Activated naive CD8-positive, alpha-beta T cell treated with anti-CD3 and anti-CD28 coated beads, Interleukin-2, amount 50 U/mL, for 24 hours (primary cell): ENCODE results near the gene AGTPBP1.
"Not testable (repeated sequence)": the region's sequence is repeated elsewhere in the genome, so short reads cannot be mapped to it uniquely, and the experiment has no call there.

Experiments used
- ATAC-seq: fragments of 150-1000 bp; cut with Tn5 transposase; one replicate; pipeline ENCODE4 v1.10.0; 2021
- DNase-seq: peaks from one replicate; pipeline ENCODE4 v3.0.0; 2021
- H3K27ac Mint-ChIP-seq: one replicate; pipeline ENCODE4 v1.8.0; 2021; ENCODE audit warnings: mild to moderate bottlenecking, mixed read lengths
- H3K27me3 Mint-ChIP-seq: one replicate; pipeline ENCODE4 v1.8.0; 2021; ENCODE audit warnings: mixed read lengths
- H3K36me3 Mint-ChIP-seq: one replicate; pipeline ENCODE4 v1.8.0; 2021; ENCODE audit warnings: low read depth, mixed read lengths
- H3K4me1 Mint-ChIP-seq: one replicate; pipeline ENCODE4 v1.8.0; 2021; ENCODE audit warnings: mixed read lengths
- H3K4me3 Mint-ChIP-seq: one replicate; pipeline ENCODE4 v1.8.0; 2021; ENCODE audit warnings: mild to moderate bottlenecking, moderate library complexity, mixed read lengths
- H3K9me3 Mint-ChIP-seq: one replicate; pipeline ENCODE4 v1.8.0; 2021; ENCODE audit warnings: mixed read lengths

AGTPBP1 gene

DNA sequence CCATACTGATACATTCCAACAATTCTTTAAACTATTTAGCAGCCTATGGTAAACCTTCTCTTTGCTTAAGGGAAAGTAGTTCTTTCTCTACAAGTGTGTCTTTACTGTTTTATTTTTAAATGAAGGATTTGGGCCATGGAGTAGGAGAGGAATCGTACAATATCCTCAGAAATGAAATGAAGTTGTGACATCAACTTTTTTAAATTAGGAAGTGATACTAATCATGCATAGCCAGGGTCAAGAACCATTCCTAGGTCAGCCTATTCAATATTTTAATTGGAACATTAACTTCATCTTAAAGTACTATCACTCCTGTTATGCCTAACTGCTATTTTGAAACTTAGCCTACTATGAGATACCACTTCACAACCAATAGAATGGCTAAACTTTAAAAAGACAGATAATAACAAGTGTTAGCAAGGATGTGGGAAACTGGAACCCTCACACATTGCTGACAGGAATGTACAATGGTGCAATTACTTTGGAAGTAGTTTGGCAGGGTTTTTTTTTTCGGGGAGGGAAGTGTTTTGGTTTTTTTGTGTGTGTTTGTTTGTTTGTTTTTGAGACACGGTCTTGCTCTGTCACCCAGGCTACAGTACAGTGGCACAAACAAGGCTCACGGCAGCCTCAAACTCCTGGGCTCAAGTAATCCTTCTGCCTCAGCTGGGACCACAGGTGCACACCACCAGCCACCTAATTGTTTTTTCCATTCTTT is 10.7 kb downstream of the AGTPBP1 start:
- peaks cover 74% of the 10 kb centered on the region for H3K4me1 Mint-ChIP-seq
- no peak for ATAC-seq
- no peak overlapping the region for H3K4me3 Mint-ChIP-seq
- H3K27ac Mint-ChIP-seq = no peak overlapping the region
- no peaks in the 10 kb centered on the region for H3K27me3 Mint-ChIP-seq
- DNase-seq = no peak
- H3K36me3 Mint-ChIP-seq = peaks cover 14% of the 10 kb centered on the region
- peaks cover 12% of the 10 kb centered on the region for H3K9me3 Mint-ChIP-seq

DNA sequence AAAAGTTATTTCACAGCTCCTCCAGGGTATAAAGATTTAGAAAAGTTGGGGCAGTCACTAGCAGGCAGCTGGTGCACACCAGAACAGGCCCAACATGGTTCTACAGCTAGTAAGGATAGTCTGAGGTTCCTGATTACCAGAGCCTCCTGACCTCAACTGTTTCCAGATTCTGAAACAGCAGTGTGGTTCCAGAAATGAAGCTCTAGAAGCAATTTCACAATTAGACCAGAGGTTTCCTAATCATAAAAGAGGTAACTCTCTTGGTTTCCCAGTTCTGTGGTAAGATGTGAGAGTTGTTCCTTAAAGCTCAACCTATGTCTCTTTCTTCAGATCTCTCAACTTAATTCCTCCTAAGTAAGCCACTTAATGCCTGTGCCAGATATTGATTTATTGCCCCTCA is 11.9 kb downstream of the AGTPBP1 start:
- DNase-seq = no peak
- Mint-ChIP-seq H3K36me3 (peaks cover 14% of the 10 kb centered on the region), H3K27ac (no peak overlapping the region), H3K4me3 (no peak overlapping the region), H3K4me1 (peaks cover 76% of the 10 kb centered on the region), H3K9me3 (peaks cover 12% of the 10 kb centered on the region), H3K27me3 (no peaks in the 10 kb centered on the region)
- peak; percentile 66 for ATAC-seq

DNA sequence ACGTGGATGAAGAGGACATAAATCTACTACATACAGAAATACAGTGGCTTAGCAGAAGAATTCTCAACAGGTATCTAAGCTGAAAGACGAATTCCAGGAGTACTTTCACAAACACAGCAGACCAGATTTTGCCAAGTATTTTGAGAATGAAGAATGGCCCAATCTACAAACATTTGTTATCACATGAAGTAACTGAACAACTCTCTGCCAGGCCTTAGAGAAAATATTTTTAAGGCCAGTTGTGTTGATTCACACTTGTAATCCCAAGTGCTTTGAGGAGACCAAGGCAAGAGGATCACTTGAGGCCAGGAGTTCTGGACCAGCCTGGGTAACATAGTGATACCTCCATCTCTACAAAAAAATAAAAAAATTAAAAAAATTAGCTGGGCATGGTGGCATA is 14.3 kb downstream of the AGTPBP1 start:
- H3K36me3 Mint-ChIP-seq = peaks cover 21% of the 10 kb centered on the region

DNA sequence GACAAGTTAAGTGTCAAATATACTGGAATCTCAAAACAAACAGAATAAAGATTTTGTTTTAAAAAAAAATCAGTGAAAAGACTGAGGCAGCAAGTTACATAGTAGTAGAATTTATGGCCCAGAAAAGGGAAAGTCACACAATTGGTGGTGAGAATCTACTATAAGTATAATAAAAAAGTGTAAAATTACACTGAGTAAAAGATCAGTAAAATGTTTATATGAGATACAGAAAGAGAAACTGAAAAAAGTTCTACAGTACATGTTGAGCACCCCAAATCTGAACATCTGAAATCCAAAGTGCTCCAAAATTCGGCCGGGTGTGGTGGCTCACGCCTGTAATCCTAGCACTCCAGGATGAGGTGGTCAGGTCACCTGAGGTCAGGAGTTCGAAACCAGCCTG is 15.0 kb downstream of the AGTPBP1 start:
- Mint-ChIP-seq H3K27me3 (no peaks in the 10 kb centered on the region), H3K4me3 (no peak overlapping the region), H3K27ac (no peak overlapping the region), H3K9me3 (no peaks in the 10 kb centered on the region), H3K36me3 (peaks cover 23% of the 10 kb centered on the region), H3K4me1 (peaks cover 77% of the 10 kb centered on the region)
- no peak for DNase-seq
- ATAC-seq = no peak

More for the DNA sequence above, 14.3 kb downstream of the AGTPBP1 start:
- ATAC-seq = no peak
- Mint-ChIP-seq H3K9me3 (no peaks in the 10 kb centered on the region), H3K27ac (no peak overlapping the region), H3K27me3 (no peaks in the 10 kb centered on the region), H3K4me3 (no peak overlapping the region), H3K4me1 (peaks cover 77% of the 10 kb centered on the region)
- no peak for DNase-seq

DNA sequence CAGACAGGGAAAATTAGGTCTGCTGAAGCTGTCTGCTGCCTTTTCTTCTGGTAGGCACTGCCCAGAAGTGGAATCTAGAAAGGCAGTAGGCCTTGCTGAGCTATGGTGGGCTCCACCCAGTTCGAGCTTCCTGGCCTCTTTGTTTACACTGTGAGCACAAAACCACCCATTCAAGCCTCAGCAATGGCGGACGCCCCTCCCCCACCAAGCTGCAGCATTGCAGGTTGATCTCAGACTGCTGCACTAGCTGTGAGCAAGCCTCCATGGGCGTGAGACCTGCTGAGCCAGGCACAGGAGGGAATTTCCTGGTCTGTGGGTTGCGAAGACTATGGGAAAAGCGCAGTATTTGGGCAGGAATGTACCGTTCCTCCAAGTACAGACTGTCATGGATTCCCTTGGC is 18.5 kb downstream of the AGTPBP1 start:
- Mint-ChIP-seq H3K4me1 (peaks cover 56% of the 10 kb centered on the region), H3K27ac (no peak overlapping the region), H3K36me3 (peaks cover 25% of the 10 kb centered on the region), H3K27me3 (no peaks in the 10 kb centered on the region), H3K9me3 (peaks cover 11% of the 10 kb centered on the region), H3K4me3 (no peak overlapping the region)
- no peak for ATAC-seq
- peak; percentile 26 for DNase-seq

DNA sequence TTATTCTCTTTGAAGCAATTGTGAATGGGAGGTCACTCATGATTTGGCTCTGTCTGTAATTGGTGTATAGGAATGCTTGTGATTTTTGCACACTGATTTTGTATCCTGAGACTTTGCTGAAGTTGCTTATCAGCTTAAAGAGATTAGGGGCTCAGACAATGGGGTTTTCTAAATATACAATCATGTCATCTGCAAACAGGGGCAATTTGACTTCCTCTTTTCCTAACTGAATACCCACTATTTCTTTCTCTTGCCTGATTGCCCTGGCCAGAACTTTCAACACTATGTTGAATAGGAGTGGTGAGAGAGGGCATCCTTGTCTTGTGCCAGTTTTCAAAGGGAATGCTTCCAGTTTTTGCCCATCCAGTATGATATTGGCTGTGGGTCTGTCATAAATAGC is 22.3 kb downstream of the AGTPBP1 start:
- peaks cover 26% of the 10 kb centered on the region for H3K36me3 Mint-ChIP-seq
- DNase-seq, ATAC-seq, H3K27me3 Mint-ChIP-seq, H3K4me3 Mint-ChIP-seq, H3K27ac Mint-ChIP-seq: not testable (repeated sequence)
- H3K4me1 Mint-ChIP-seq = peaks cover 56% of the 10 kb centered on the region
- H3K9me3 Mint-ChIP-seq = peaks cover 11% of the 10 kb centered on the region

DNA sequence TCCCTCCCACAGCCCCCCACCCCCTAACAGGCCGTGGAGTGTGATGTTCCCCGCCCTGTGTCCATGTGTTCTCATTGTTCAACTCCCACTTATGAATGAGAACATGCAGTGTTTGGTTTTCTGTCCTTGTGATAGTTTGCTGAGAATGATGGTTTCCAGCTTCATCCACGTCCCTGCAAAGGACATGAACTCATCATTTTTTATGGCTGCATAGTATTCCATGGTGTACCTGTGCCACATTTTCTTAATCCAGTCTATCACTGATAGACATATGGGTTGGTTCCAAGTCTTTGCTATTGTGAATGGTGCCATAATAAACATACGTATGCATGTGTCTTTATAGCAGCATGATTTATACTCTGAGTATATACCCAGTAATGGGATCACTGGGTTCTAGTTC is 23.9 kb downstream of the AGTPBP1 start:
- H3K27ac Mint-ChIP-seq = not testable (repeated sequence)

DNA sequence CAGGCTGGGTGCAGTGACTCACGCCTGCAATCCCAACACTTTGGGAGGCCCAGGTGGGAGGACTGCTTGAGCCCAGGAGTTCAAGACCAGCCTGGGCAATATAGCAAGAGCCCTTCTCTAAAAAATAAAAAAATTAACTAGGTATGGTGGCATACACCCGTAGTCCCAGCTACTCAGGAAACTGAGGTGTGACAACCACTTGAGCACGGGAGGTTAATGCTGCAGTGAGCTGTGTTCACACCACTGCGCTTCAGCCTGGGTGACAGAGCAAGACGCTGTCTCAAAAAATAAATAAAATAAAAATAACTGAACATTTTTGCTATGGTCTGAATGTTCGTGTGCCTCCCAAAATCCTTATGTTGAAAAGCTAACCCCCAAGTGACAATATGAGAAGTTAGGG is 24.5 kb downstream of the AGTPBP1 start:
- Mint-ChIP-seq H3K4me1 (peaks cover 38% of the 10 kb centered on the region), H3K27ac (peak overlapping the region; percentile 24), H3K36me3 (peaks cover 15% of the 10 kb centered on the region), H3K27me3 (no peaks in the 10 kb centered on the region), H3K9me3 (peaks cover 11% of the 10 kb centered on the region), H3K4me3 (no peak overlapping the region)
- DNase-seq (no peak), ATAC-seq (no peak)

More for the DNA sequence above, 23.9 kb downstream of the AGTPBP1 start:
- DNase-seq, H3K4me3 Mint-ChIP-seq, ATAC-seq, H3K27me3 Mint-ChIP-seq: not testable (repeated sequence)
- Mint-ChIP-seq H3K9me3 (peaks cover 11% of the 10 kb centered on the region), H3K36me3 (peaks cover 17% of the 10 kb centered on the region), H3K4me1 (peaks cover 42% of the 10 kb centered on the region)

DNA sequence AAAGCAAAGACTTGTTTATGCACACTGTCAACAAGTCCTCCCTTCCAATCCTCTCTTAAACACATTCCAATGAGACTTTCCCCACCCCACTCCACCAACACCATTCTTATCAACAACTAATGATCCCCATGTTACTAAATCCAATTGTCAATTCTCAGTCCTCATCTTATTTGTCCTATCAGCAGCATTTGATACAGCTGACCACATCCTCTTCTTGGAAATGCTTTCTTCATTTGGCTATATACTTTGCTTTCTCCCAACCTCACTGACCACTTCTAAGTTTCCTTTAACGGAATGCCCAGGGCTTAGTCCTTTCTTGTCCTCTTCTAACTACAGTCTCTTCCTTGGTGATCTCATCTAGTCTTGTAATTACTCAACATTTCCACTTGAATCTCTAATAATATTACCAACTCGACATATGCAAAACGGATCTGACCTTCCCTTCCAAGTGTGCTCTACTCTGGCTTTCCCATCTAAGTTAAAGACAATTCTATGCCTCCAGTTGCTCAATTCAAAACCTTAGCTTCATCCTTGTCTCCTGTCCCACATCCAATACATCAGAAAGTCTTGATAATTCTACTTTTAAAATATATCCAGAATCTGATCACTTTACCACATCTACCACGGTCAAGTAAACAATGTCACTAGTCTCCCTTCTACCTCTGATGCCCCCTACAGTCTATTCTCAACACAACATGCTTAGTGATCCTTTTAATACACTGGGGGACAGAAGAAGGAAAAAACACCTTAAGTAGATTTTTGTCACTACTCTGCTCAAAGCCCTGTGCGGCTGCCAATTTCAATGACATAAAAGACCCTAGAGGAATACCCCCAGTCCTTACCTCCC is 25.5 kb downstream of the AGTPBP1 start:
- Mint-ChIP-seq H3K27ac (peak overlapping the region; percentile 65), H3K9me3 (peaks cover 11% of the 10 kb centered on the region), H3K4me1 (peaks cover 33% of the 10 kb centered on the region), H3K27me3 (no peaks in the 10 kb centered on the region), H3K4me3 (peak overlapping the region; percentile 1), H3K36me3 (peaks cover 7% of the 10 kb centered on the region)
- peak; percentile 57 for ATAC-seq
- DNase-seq = no peak

DNA sequence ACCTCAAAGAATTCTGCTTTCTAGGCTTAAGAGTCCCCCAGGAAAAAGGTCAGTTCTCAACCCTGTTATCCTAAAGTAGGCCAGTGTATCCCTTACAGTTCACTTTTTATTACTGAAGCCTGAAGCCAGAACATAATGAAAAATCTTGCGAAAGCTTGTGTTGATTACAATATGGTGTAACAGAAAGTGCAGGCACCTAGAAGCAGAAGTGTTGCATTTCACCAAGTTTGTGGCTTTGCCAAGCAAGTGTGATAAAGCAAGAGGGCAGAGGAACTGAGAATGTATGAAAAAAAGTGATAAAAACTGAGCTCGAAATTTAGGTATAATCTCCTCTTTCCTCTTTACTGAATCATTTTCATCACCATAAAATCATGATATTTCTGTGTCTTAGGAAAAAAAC is 26.2 kb downstream of the AGTPBP1 start:
- peaks cover 32% of the 10 kb centered on the region for H3K4me1 Mint-ChIP-seq
- no peak for ATAC-seq
- no peaks in the 10 kb centered on the region for H3K27me3 Mint-ChIP-seq
- peaks cover 7% of the 10 kb centered on the region for H3K36me3 Mint-ChIP-seq
- H3K9me3 Mint-ChIP-seq = peaks cover 5% of the 10 kb centered on the region
- peak overlapping the region; percentile 1 for H3K4me3 Mint-ChIP-seq
- H3K27ac Mint-ChIP-seq = peak overlapping the region; percentile 65
- no peak for DNase-seq

DNA sequence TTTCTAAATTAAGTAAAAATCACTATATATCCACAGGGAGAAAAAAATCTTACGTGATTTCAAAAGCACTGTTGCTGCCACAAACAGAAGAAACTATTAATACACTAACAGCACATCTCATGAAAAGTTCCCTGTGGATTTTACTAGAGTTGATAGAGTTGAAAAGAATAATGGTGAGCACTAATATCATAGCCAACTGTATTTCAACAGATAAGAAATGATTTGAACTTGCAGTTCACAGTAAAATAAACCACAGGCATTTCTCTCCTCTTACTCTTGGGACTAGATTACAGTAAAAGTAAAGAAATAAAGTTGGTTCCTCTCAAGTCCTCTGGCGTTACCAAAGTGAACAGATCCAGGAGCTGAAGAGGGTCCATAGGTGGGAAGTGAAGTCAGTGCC is 27.9 kb downstream of the AGTPBP1 start:
- no peak for DNase-seq
- peaks cover 24% of the 10 kb centered on the region for H3K36me3 Mint-ChIP-seq
- peaks cover 13% of the 10 kb centered on the region for H3K9me3 Mint-ChIP-seq
- peaks cover 31% of the 10 kb centered on the region for H3K4me1 Mint-ChIP-seq
- H3K4me3 Mint-ChIP-seq = no peak overlapping the region
- H3K27ac Mint-ChIP-seq = no peak overlapping the region
- H3K27me3 Mint-ChIP-seq = no peaks in the 10 kb centered on the region
- ATAC-seq = no peak

DNA sequence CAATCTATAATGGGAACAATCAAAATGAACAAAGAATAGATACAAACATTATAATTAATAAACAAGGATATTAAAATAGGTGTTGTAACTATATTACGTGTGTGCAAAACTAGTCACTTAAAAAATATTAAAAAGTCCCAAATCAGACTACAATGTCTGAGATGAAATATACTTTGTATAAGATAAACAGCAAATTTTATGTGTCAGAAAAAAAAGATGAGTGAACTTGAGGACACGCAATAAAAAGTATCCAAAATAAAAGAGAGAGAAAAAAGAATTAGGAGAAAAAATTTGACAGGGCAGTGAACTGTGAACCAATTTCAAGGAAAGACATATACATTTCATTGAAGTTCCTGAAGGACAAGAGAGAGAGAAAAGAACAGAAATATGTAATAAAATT is 37.0 kb downstream of the AGTPBP1 start:
- no peaks in the 10 kb centered on the region for H3K27me3 Mint-ChIP-seq
- peaks cover 10% of the 10 kb centered on the region for H3K9me3 Mint-ChIP-seq
- H3K27ac Mint-ChIP-seq = no peak overlapping the region
- ATAC-seq (no peak), DNase-seq (no peak)
- H3K4me3 Mint-ChIP-seq = no peak overlapping the region
- H3K36me3 Mint-ChIP-seq = peaks cover 37% of the 10 kb centered on the region
- peaks cover 27% of the 10 kb centered on the region for H3K4me1 Mint-ChIP-seq

DNA sequence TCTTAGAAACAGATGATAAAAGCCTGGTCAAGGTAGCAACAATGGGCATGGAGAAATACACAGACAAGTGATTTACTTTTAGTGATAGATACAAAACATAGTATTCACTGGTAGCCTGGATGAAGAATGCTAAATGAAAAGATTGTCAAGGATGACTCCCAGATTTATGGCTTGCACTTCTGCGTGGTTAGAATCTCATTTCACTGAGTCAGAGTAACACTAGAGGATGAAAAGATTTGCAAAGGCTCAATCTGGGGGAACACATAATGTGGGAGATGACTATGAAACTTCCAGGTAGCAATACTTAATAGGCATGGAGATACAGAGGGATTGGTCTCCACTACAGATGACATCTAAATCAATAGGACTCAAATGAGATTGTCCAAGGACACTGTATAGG is 38.4 kb downstream of the AGTPBP1 start:
- DNase-seq (no peak), ATAC-seq (no peak)
- H3K27me3 Mint-ChIP-seq = no peaks in the 10 kb centered on the region
- H3K4me1 Mint-ChIP-seq = peaks cover 28% of the 10 kb centered on the region
- no peak overlapping the region for H3K4me3 Mint-ChIP-seq
- peaks cover 26% of the 10 kb centered on the region for H3K36me3 Mint-ChIP-seq
- H3K27ac Mint-ChIP-seq = no peak overlapping the region
- no peaks in the 10 kb centered on the region for H3K9me3 Mint-ChIP-seq

DNA sequence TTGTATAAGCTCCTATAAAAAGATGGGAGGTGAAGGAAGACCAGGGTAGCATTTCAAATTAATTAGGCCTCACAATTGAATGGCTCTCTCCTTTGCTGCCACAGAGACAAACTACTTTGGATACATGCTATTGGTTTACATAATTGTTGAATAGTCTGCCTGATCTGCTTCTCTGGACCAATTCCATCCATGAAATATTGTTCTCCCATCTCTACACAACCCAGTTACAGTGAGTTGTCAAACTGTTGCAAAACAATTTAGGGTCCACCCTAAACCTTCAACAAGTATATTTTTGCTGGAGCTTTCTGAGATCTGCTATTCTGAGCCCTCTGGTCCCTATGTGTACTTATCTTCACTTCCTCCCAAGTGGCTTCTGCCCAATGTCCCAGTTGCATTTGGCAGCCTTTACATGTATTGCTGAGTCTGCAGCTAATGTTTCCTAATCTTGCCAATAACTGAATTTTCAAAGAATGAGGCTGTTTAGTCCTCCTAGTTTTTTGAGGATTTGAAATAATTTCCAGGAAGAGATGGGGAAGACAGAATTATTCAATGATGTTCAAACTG is 38.9 kb downstream of the AGTPBP1 start:
- Mint-ChIP-seq H3K36me3 (peaks cover 24% of the 10 kb centered on the region), H3K27me3 (no peaks in the 10 kb centered on the region), H3K9me3 (no peaks in the 10 kb centered on the region), H3K27ac (no peak overlapping the region), H3K4me3 (no peak overlapping the region), H3K4me1 (peaks cover 30% of the 10 kb centered on the region)
- ATAC-seq (no peak), DNase-seq (no peak)

DNA sequence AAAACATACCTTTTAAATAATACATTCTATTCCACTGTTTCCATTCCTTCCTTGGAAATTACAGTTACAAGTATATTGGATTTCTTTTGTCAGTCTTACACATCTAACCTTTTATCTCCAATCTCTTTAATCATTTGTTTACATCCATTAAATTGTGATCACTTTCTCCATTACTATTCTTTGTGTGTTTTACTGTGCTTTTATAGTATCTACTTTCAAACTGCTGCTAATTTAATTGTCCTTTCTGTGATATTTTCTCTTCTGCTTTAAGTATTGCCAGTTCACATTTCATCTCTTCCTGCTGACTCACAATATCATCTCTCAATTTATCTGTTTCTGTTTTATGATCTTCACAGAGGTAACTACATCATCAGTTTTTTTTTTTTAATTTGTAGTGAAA is 39.6 kb downstream of the AGTPBP1 start:
- Mint-ChIP-seq H3K4me1 (peaks cover 30% of the 10 kb centered on the region), H3K36me3 (peaks cover 19% of the 10 kb centered on the region), H3K27ac (no peak overlapping the region), H3K27me3 (no peaks in the 10 kb centered on the region), H3K4me3 (no peak overlapping the region), H3K9me3 (no peaks in the 10 kb centered on the region)
- ATAC-seq (no peak), DNase-seq (no peak)
